Nephron (organoid): ENCODE data around the gene OR6B1.
A peak's percentile ranks its signal among the peaks of the same experiment; 100 is the strongest.

Experiments used
- H3K27ac Mint-ChIP-seq, 3 experiments: 2 replicates each; pipeline ENCODE4 v1.8.0; 2020; ENCODE audit warnings: mixed read lengths in 3 of 3, mild to moderate bottlenecking in 2 of 3, moderate library complexity in 1 of 3
- H3K27me3 Mint-ChIP-seq: 2 replicates; pipeline ENCODE4 v1.8.0; 2021; ENCODE audit warnings: low read depth, mild to moderate bottlenecking, moderate library complexity, mixed read lengths
- H3K36me3 Mint-ChIP-seq: 2 replicates; pipeline ENCODE4 v1.8.0; 2020; ENCODE audit warnings: low read depth, mixed read lengths
- H3K4me1 Mint-ChIP-seq: 2 replicates; pipeline ENCODE4 v1.8.0; 2020; ENCODE audit warnings: mixed read lengths
- H3K4me3 Mint-ChIP-seq, 3 experiments: 2 replicates each; pipeline ENCODE4 v1.8.0; 2020; ENCODE audit warnings: mild to moderate bottlenecking in 3 of 3, mixed read lengths in 3 of 3, moderate library complexity in 2 of 3
- H3K9me3 Mint-ChIP-seq: 2 replicates; pipeline ENCODE4 v1.8.0; 2020; ENCODE audit warnings: mixed read lengths
- CTCF ChIP-seq, 3 experiments: fragments of 200-600 bp; sonication (generic); IDR thresholded peaks; one replicate each; pipeline ENCODE4 v1.5.0; 2021; ENCODE audit warnings: antibody characterized with exemption in 3 of 3; ENCODE audit not compliant: unreplicated experiment in 3 of 3

OR6B1 gene

GRCh38 chr7:144027070-144027469, 26.9 kb downstream of the OR6B1 start:
- Mint-ChIP-seq H3K9me3 (no peaks in the 10 kb centered on the region), H3K4me3 (no peak overlapping the region), H3K36me3 (no peaks in the 10 kb centered on the region), H3K4me1 (no peaks in the 10 kb centered on the region), H3K27ac (no peak overlapping the region), H3K27me3 (no peaks in the 10 kb centered on the region)
- TF ChIP-seq CTCF (IDR thresholded peaks at IDR 0.05; ENCODE audit: unreplicated experiment in 3 of 3), result peak; percentile 54 to 59 (median 58)

GRCh38 chr7:144027974-144028373, 27.9 kb downstream of the OR6B1 start:
- Mint-ChIP-seq H3K9me3 (no peaks in the 10 kb centered on the region), H3K27ac (no peak overlapping the region), H3K4me1 (no peaks in the 10 kb centered on the region), H3K36me3 (no peaks in the 10 kb centered on the region), H3K27me3 (no peaks in the 10 kb centered on the region), H3K4me3 (no peak overlapping the region)
- TF ChIP-seq CTCF (IDR thresholded peaks at IDR 0.05; ENCODE audit: unreplicated experiment in 3 of 3), result no peak

- no peak overlapping the region for H3K27ac Mint-ChIP-seq
- H3K36me3 Mint-ChIP-seq, result no peaks in the 10 kb centered on the region
- no peak overlapping the region for H3K4me3 Mint-ChIP-seq
These were observed 28.4 kb downstream of the OR6B1 start for GRCh38 chr7:144028547-144028946.

GRCh38 chr7:144032516-144032915, 32.4 kb downstream of the OR6B1 start:
- H3K4me1 Mint-ChIP-seq, result no peaks in the 10 kb centered on the region

More at GRCh38 chr7:144028547-144028946, 28.4 kb downstream of the OR6B1 start:
- Mint-ChIP-seq H3K4me1 (no peaks in the 10 kb centered on the region), H3K27me3 (no peaks in the 10 kb centered on the region), H3K9me3 (no peaks in the 10 kb centered on the region)
- no peak for TF ChIP-seq CTCF (IDR thresholded peaks at IDR 0.05; ENCODE audit: unreplicated experiment in 3 of 3)

GRCh38 chr7:144032985-144033709, 33.0 kb downstream of the OR6B1 start:
- no peak for TF ChIP-seq CTCF (IDR thresholded peaks at IDR 0.05; ENCODE audit: unreplicated experiment in 3 of 3)
- H3K36me3 Mint-ChIP-seq, result no peaks in the 10 kb centered on the region
- no peak overlapping the region for H3K4me3 Mint-ChIP-seq
- H3K9me3 Mint-ChIP-seq, result no peaks in the 10 kb centered on the region
- H3K27ac Mint-ChIP-seq, result no peak overlapping the region
- no peaks in the 10 kb centered on the region for H3K27me3 Mint-ChIP-seq
- H3K4me1 Mint-ChIP-seq, result no peaks in the 10 kb centered on the region

More at GRCh38 chr7:144032516-144032915, 32.4 kb downstream of the OR6B1 start:
- Mint-ChIP-seq H3K4me3 (no peak overlapping the region), H3K27me3 (no peaks in the 10 kb centered on the region), H3K9me3 (no peaks in the 10 kb centered on the region), H3K27ac (no peak overlapping the region), H3K36me3 (no peaks in the 10 kb centered on the region)
- TF ChIP-seq CTCF (IDR thresholded peaks at IDR 0.05; ENCODE audit: unreplicated experiment in 3 of 3), result no peak

GRCh38 chr7:144035385-144035784, 35.3 kb downstream of the OR6B1 start:
- Mint-ChIP-seq H3K27ac (no peak overlapping the region), H3K4me3 (no peak overlapping the region), H3K4me1 (no peaks in the 10 kb centered on the region), H3K27me3 (no peaks in the 10 kb centered on the region), H3K9me3 (no peaks in the 10 kb centered on the region), H3K36me3 (no peaks in the 10 kb centered on the region)
- no peak for TF ChIP-seq CTCF (IDR thresholded peaks at IDR 0.05; ENCODE audit: unreplicated experiment in 3 of 3)
